Loucy (cell line): Measurements from ENCODE around the gene ABHD12.

Experiments
- H2AFZ ChIP-seq: fragments of 200-600 bp; sonication (generic); 2 replicates; pipeline ENCODE4 v1.6.0; 2016; ENCODE audit warnings: antibody characterized with exemption, mild to moderate bottlenecking, low read length, moderate library complexity
- H3F3A ChIP-seq: fragments of 200-600 bp; 2 replicates; pipeline ENCODE4 v1.6.0; 2016; ENCODE audit warnings: antibody characterized with exemption, low read depth, mild to moderate bottlenecking
- H3K27me3 ChIP-seq: fragments of 200-600 bp; sonication (generic); 2 replicates; pipeline ENCODE4 v1.6.1; 2014; ENCODE audit warnings: low read length, mild to moderate bottlenecking; ENCODE audit not compliant: insufficient read depth, poor library complexity, severe bottlenecking
- H3K36me3 ChIP-seq: fragments of 200-600 bp; sonication (generic); 2 replicates; pipeline ENCODE4 v1.6.1; 2016; ENCODE audit warnings: low read length; ENCODE audit not compliant: insufficient read depth
- H3K4me1 ChIP-seq: fragments of 200-600 bp; sonication (generic); 2 replicates; pipeline ENCODE4 v1.5.1; 2014; ENCODE audit warnings: low read length, mild to moderate bottlenecking; ENCODE audit not compliant: insufficient read depth, poor library complexity, severe bottlenecking
- H3K4me2 ChIP-seq: fragments of 200-600 bp; sonication (generic); 2 replicates; pipeline ENCODE4 v1.6.0; 2014; ENCODE audit warnings: antibody characterized with exemption, low read length, low read depth, mild to moderate bottlenecking; ENCODE audit not compliant: poor library complexity, severe bottlenecking
- H3K4me3 ChIP-seq: fragments of 200-600 bp; sonication (generic); 2 replicates; pipeline ENCODE4 v1.5.1; 2014; ENCODE audit warnings: low read length, mild to moderate bottlenecking, mixed read lengths; ENCODE audit not compliant: poor library complexity, severe bottlenecking
- H3K79me2 ChIP-seq: fragments of 200-600 bp; sonication (generic); 2 replicates; pipeline ENCODE4 v1.6.1; 2014; ENCODE audit warnings: low read length; ENCODE audit not compliant: insufficient read depth
- H3K9ac ChIP-seq: fragments of 200-600 bp; sonication (generic); 2 replicates; pipeline ENCODE4 v1.6.0; 2014; ENCODE audit warnings: mild to moderate bottlenecking, low read depth, low read length, moderate library complexity; ENCODE audit not compliant: poor library complexity, severe bottlenecking
- H3K9me2 ChIP-seq: fragments of 200-600 bp; sonication (generic); replicated peaks from 2 replicates; pipeline ENCODE4 v1.6.1; 2016; ENCODE audit warnings: low read depth, low read length, mixed read lengths
- H3K9me3 ChIP-seq: fragments of 200-600 bp; sonication (generic); 2 replicates; pipeline ENCODE4 v1.6.1; 2014; ENCODE audit warnings: mild to moderate bottlenecking, antibody characterized with exemption, low read length, low read depth; ENCODE audit not compliant: insufficient read depth
- H4K20me1 ChIP-seq: fragments of 200-600 bp; sonication (generic); 2 replicates; pipeline ENCODE4 v1.6.0; 2014; ENCODE audit warnings: antibody characterized with exemption, low read length, mild to moderate bottlenecking; ENCODE audit not compliant: insufficient read depth, poor library complexity, severe bottlenecking
- EZH2phosphoT487 ChIP-seq: fragments of 200-600 bp; IDR thresholded peaks from 2 replicates; pipeline ENCODE4 v1.6.1; 2018; ENCODE audit warnings: antibody characterized with exemption, mild to moderate bottlenecking, moderate library complexity, borderline replicate concordance
- TF ChIP-seq, protein P1 (sequence below): fragments of 200-600 bp; sonication (generic); conservative IDR thresholded peaks from 2 replicates; pipeline ENCODE4 v1.5.1; 2014; ENCODE audit warnings: mild to moderate bottlenecking, antibody characterized with exemption, low read length

ABHD12 gene

DNA sequence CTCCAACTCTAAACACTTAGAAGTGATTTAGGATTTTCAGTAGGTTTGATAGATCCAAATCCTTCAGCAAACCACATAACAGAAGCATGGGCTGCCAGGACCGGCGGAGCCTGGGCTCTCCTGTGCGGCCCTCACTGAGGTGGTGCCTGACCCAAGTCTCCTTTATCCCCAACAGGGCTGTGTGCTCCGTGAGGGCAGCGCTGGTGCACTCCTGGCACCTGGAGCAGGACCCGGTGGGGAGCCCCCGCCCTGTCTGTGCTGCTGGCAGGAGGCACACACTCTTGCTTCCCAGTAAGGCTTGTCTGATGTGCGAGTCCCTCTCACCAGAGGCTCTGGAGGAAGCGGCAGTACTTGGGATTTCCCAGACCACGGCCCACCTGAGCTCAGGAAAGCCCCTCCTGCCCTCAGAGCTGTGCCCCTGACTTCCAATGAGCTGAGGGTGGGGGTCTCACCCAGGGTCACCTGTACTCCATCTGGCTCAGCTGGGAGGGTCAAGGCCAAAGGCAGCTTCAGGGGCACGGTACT lies 86.5 kb downstream of the ABHD12 start:
- H3K79me2 ChIP-seq: no peaks in the 10 kb centered on the region
- no peak overlapping the region for H3K4me3 ChIP-seq
- H3K4me2 ChIP-seq: no peak overlapping the region
- H3K9me2 ChIP-seq: no peaks in the 10 kb centered on the region
- no peak overlapping the region for H3K9ac ChIP-seq
- H3K27me3 ChIP-seq: no peaks in the 10 kb centered on the region
- H3K36me3 ChIP-seq: peaks cover 28% of the 10 kb centered on the region; the same call in 1 of the 2 replicates
- no peaks in the 10 kb centered on the region for H3K4me1 ChIP-seq
- no peaks in the 10 kb centered on the region for H4K20me1 ChIP-seq
- no peaks in the 10 kb centered on the region for H3K9me3 ChIP-seq
- TF ChIP-seq, protein P1, sequence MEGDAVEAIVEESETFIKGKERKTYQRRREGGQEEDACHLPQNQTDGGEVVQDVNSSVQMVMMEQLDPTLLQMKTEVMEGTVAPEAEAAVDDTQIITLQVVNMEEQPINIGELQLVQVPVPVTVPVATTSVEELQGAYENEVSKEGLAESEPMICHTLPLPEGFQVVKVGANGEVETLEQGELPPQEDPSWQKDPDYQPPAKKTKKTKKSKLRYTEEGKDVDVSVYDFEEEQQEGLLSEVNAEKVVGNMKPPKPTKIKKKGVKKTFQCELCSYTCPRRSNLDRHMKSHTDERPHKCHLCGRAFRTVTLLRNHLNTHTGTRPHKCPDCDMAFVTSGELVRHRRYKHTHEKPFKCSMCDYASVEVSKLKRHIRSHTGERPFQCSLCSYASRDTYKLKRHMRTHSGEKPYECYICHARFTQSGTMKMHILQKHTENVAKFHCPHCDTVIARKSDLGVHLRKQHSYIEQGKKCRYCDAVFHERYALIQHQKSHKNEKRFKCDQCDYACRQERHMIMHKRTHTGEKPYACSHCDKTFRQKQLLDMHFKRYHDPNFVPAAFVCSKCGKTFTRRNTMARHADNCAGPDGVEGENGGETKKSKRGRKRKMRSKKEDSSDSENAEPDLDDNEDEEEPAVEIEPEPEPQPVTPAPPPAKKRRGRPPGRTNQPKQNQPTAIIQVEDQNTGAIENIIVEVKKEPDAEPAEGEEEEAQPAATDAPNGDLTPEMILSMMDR: no peak
- TF ChIP-seq EZH2phosphoT487: no peak
- no peaks in the 10 kb centered on the region for H3F3A ChIP-seq
- no peak overlapping the region for H2AFZ ChIP-seq

- H2AFZ ChIP-seq: no peak overlapping the region
- TF ChIP-seq EZH2phosphoT487: no peak
- TF ChIP-seq, protein P1: no peak
- no peak overlapping the region for H3K4me2 ChIP-seq
- no peaks in the 10 kb centered on the region for H3F3A ChIP-seq
- H4K20me1 ChIP-seq: no peaks in the 10 kb centered on the region
- H3K4me3 ChIP-seq: no peak overlapping the region
- H3K79me2 ChIP-seq: no peaks in the 10 kb centered on the region
- no peaks in the 10 kb centered on the region for H3K4me1 ChIP-seq
- no peaks in the 10 kb centered on the region for H3K27me3 ChIP-seq
- no peaks in the 10 kb centered on the region for H3K9me2 ChIP-seq
- H3K9me3 ChIP-seq: no peaks in the 10 kb centered on the region
- H3K36me3 ChIP-seq: peaks cover 28% of the 10 kb centered on the region; the same call in 1 of the 2 replicates
- no peak overlapping the region for H3K9ac ChIP-seq
These were observed 87.2 kb downstream of the ABHD12 start for GRCh38 chr20:25303292-25304024.

DNA sequence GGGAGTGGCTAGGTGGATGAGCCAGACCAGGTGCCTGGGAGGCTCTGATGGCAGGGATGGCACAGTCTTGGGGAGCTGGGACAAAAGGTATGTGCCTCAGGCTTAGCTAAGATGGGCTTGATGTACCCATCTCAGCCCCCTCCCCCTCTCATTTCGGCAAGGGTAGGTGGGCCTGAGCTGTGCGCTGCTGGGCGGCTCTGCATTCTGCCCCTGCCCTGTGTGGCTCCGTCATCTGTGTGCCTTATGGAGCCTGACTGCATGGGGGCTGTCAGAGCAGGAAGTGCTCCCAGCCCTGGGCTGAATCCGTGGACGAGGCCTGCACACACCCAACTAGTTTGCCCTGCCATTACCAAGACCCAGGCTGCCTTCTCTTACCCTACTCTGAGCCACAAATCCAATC lies 88.0 kb downstream of the ABHD12 start:
- Histone ChIP-seq H3K79me2 (no peaks in the 10 kb centered on the region), H3F3A (no peaks in the 10 kb centered on the region), H3K9me3 (no peaks in the 10 kb centered on the region), H3K4me2 (no peak overlapping the region), H3K27me3 (no peaks in the 10 kb centered on the region), H3K4me1 (no peaks in the 10 kb centered on the region), H3K9me2 (no peaks in the 10 kb centered on the region), H3K9ac (no peak overlapping the region), H3K4me3 (no peak overlapping the region), H3K36me3 (peaks cover 22% of the 10 kb centered on the region; the same call in 1 of the 2 replicates), H2AFZ (no peak overlapping the region), H4K20me1 (no peaks in the 10 kb centered on the region)
- no peak for TF ChIP-seq EZH2phosphoT487
- TF ChIP-seq, protein P1: no peak
